ENCODE results near the gene BCL2L13.

BCL2L13 gene

GRCh38 chr22:17648569-17648968, 10.0 kb downstream of the BCL2L13 start:
- no peaks in the 10 kb centered on the region for H3K9me3 ChIP-seq (ENCODE audit: severe bottlenecking)
- H3K27ac ChIP-seq, result no peak overlapping the region
- no peak for DNase-seq
- no peaks in the 10 kb centered on the region for H3K36me3 ChIP-seq
- no peak overlapping the region for H3K4me3 ChIP-seq (ENCODE audit: low read depth, low read length)
- no peaks in the 10 kb centered on the region for H3K27me3 ChIP-seq (ENCODE audit: insufficient read depth, low read depth, severe bottlenecking)
- TF ChIP-seq, protein P1, sequence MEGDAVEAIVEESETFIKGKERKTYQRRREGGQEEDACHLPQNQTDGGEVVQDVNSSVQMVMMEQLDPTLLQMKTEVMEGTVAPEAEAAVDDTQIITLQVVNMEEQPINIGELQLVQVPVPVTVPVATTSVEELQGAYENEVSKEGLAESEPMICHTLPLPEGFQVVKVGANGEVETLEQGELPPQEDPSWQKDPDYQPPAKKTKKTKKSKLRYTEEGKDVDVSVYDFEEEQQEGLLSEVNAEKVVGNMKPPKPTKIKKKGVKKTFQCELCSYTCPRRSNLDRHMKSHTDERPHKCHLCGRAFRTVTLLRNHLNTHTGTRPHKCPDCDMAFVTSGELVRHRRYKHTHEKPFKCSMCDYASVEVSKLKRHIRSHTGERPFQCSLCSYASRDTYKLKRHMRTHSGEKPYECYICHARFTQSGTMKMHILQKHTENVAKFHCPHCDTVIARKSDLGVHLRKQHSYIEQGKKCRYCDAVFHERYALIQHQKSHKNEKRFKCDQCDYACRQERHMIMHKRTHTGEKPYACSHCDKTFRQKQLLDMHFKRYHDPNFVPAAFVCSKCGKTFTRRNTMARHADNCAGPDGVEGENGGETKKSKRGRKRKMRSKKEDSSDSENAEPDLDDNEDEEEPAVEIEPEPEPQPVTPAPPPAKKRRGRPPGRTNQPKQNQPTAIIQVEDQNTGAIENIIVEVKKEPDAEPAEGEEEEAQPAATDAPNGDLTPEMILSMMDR (IDR thresholded peaks at IDR 0.05; ENCODE audit: low read depth, low read length), result no peak

- Histone ChIP-seq H3K27me3 (ENCODE audit: insufficient read depth, low read depth, severe bottlenecking) (no peaks in the 10 kb centered on the region), H3K36me3 (peaks cover 16% of the 10 kb centered on the region), H3K27ac (no peak overlapping the region), H3K9me3 (ENCODE audit: severe bottlenecking) (no peaks in the 10 kb centered on the region), H3K4me3 (ENCODE audit: low read depth, low read length) (no peak overlapping the region)
- TF ChIP-seq, protein P1 (IDR thresholded peaks at IDR 0.05; ENCODE audit: low read depth, low read length), result no peak
- no peak for DNase-seq
Measured at GRCh38 chr22:17655289-17655688, 16.7 kb downstream of the BCL2L13 start.

- TF ChIP-seq, protein P1 (IDR thresholded peaks at IDR 0.05; ENCODE audit: low read depth, low read length), result no peak
- no peaks in the 10 kb centered on the region for H3K9me3 ChIP-seq (ENCODE audit: severe bottlenecking)
- peaks cover 17% of the 10 kb centered on the region for H3K36me3 ChIP-seq
- H3K27me3 ChIP-seq (ENCODE audit: insufficient read depth, low read depth, severe bottlenecking), result no peaks in the 10 kb centered on the region
- H3K27ac ChIP-seq, result no peak overlapping the region
- no peak overlapping the region for H3K4me3 ChIP-seq (ENCODE audit: low read depth, low read length)
- no peak for DNase-seq
Measured at GRCh38 chr22:17656870-17657395, 18.4 kb downstream of the BCL2L13 start.

GRCh38 chr22:17664414-17665055, 26.0 kb downstream of the BCL2L13 start:
- no peaks in the 10 kb centered on the region for H3K27me3 ChIP-seq (ENCODE audit: insufficient read depth, low read depth, severe bottlenecking)
- DNase-seq, result no peak
- TF ChIP-seq, protein P1 (IDR thresholded peaks at IDR 0.05; ENCODE audit: low read depth, low read length), result no peak
- H3K36me3 ChIP-seq, result peaks cover 35% of the 10 kb centered on the region
- no peak overlapping the region for H3K27ac ChIP-seq
- H3K9me3 ChIP-seq (ENCODE audit: severe bottlenecking), result peaks cover 5% of the 10 kb centered on the region
- H3K4me3 ChIP-seq (ENCODE audit: low read depth, low read length), result no peak overlapping the region

GRCh38 chr22:17665248-17665647, 26.7 kb downstream of the BCL2L13 start:
- H3K36me3 ChIP-seq, result peaks cover 35% of the 10 kb centered on the region
- DNase-seq, result no peak

More at GRCh38 chr22:17665248-17665647, 26.7 kb downstream of the BCL2L13 start:
- Histone ChIP-seq H3K4me3 (ENCODE audit: low read depth, low read length) (no peak overlapping the region), H3K27me3 (ENCODE audit: insufficient read depth, low read depth, severe bottlenecking) (no peaks in the 10 kb centered on the region), H3K9me3 (ENCODE audit: severe bottlenecking) (peaks cover 5% of the 10 kb centered on the region), H3K27ac (no peak overlapping the region)
- TF ChIP-seq, protein P1 (IDR thresholded peaks at IDR 0.05; ENCODE audit: low read depth, low read length), result no peak
